Epithelial cell of proximal tubule (primary cell): ENCODE measurements around the gene RRM2. TPM values are rescaled to one million over a fixed set of nuclear protein-coding genes. Genes with fewer than 3 reads are reported as not detected.

Source experiments
- DNase-seq: peaks from one replicate; pipeline ENCODE4 v3.0.0-alpha.2; 2011; ENCODE audit warnings: low read depth
- H3K4me3 ChIP-seq: 2 replicates; pipeline ENCODE4 v1.5.1; 2011; ENCODE audit warnings: low read depth, mild to moderate bottlenecking, low read length
- CTCF ChIP-seq: conservative IDR thresholded peaks from 2 replicates; pipeline ENCODE4 v1.5.1; 2012; ENCODE audit warnings: low read depth, mild to moderate bottlenecking, low read length
- total RNA-seq: library from RNA; depleted of rRNA; stranded (reverse); fragments of >200 nt; gene quantifications from 2 replicates; pipeline ENCODE4 v1.2.3, GENCODE V29; 2015

The RRM2 gene
- total RNA-seq, 1 donor from 2014 or later: 214 TPM

- no peak for TF ChIP-seq CTCF
- DNase-seq: no peak
These were observed 14.7 kb downstream of the RRM2 start for GRCh38 chr2:10137053-10137843.

GRCh38 chr2:10139536-10139935, 17.0 kb downstream of the RRM2 start:
- no peak overlapping the region for H3K4me3 ChIP-seq
- no peak for TF ChIP-seq CTCF

More at GRCh38 chr2:10137053-10137843, 14.7 kb downstream of the RRM2 start:
- no peak overlapping the region for H3K4me3 ChIP-seq

DNA sequence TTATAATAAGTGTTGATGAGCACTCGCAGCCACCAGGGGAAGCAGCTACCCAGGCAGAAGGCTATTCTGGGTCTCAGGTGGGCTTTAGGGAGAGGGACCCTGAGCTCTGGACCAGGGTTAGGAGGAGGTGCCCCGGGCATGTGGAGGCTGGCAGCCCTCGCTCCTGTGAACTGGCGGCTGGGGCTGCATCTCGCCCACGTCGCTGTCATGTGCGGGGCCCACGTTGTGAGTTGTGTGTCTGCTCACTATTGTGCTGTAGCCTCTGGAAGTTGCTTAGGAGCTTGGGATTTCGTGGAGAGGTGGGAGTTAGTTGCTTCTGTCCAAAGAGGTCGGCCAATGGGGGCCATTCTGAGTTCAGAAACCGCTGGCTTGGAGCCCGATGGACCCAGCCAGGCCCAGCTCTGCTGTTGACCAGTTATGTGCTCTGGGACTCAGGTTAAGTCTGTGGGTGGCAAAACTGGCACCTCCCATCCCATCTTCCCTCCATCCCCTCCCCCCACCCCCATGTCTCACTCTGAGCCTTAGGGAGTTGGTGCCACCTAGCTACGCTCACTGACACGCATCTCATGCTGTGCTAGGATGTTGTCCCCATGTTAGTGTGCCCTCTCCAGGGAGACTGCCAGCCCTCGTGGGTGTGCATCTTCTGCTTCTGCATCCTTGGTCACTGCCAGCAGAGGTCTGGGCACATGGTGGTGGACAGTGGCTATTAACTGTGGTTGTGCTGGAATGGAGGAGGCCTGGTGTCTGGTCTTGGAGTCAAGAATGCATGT, 18.5 kb downstream of the RRM2 start:
- DNase-seq: no peak
- H3K4me3 ChIP-seq: no peak overlapping the region
- TF ChIP-seq CTCF: peak; percentile 26

More at GRCh38 chr2:10139536-10139935, 17.0 kb downstream of the RRM2 start:
- DNase-seq: no peak

GRCh38 chr2:10141736-10142639, 19.4 kb downstream of the RRM2 start:
- DNase-seq: no peak

DNA sequence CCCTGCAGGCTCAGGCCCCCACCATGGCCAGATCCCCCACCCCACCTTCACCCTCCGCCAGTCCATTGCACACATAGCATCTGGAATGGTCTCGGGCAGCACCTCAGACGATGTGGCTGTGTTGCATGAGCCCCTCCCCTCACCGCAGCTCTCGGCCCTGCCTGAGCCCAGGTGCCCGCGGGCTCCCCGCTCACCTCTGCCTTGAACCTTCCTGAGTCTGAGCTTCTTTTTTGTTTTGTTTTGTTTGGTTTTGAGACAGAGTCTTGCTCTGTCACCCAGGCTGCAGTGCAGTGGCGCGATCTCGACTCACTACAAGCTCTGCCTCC, 20.1 kb downstream of the RRM2 start:
- DNase-seq: no peak
- no peak overlapping the region for H3K4me3 ChIP-seq
- no peak for TF ChIP-seq CTCF

More at GRCh38 chr2:10141736-10142639, 19.4 kb downstream of the RRM2 start:
- no peak overlapping the region for H3K4me3 ChIP-seq
- TF ChIP-seq CTCF: peak; percentile 60

- no peak for DNase-seq
- TF ChIP-seq CTCF: no peak
- H3K4me3 ChIP-seq: no peak overlapping the region
These were observed 22.4 kb downstream of the RRM2 start for GRCh38 chr2:10144771-10145518.
